ENCODE results near the gene FAM83D. TPM values are rescaled to one million over a fixed set of nuclear protein-coding genes. Genes with fewer than 3 reads are reported as not detected.

The FAM83D gene
- total RNA-seq, 1 donor, result 2.1 TPM

- Histone ChIP-seq H3K4me3 (ENCODE audit: low read length) (peak within 1 kb of the TSS; percentile 99), H3K9me3 (ENCODE audit: low read depth, low read length) (no peaks in the 10 kb centered on the region), H3K27me3 (ENCODE audit: insufficient read depth, low read length) (no peaks in the 10 kb centered on the region), H3K4me1 (ENCODE audit: insufficient read depth, low read length) (peaks cover 13% of the 10 kb centered on the region)
Measured at GRCh38 chr20:38962044-38962927, 36.1 kb downstream of the FAM83D start, which contains the start of gene DHX35. Gene DHX35 (plus strand): TSS chr20:38962344. CDS start chr20:38962368, 24 bp downstream.

- Histone ChIP-seq H3K27me3 (ENCODE audit: insufficient read depth, low read length) (no peaks in the 10 kb centered on the region), H3K4me1 (ENCODE audit: insufficient read depth, low read length) (peaks cover 13% of the 10 kb centered on the region), H3K9me3 (ENCODE audit: low read depth, low read length) (no peaks in the 10 kb centered on the region), H3K4me3 (ENCODE audit: low read length) (peak overlapping the region; percentile 99)
Measured at GRCh38 chr20:38962928-38963401, 36.7 kb downstream of the FAM83D start.

DNA sequence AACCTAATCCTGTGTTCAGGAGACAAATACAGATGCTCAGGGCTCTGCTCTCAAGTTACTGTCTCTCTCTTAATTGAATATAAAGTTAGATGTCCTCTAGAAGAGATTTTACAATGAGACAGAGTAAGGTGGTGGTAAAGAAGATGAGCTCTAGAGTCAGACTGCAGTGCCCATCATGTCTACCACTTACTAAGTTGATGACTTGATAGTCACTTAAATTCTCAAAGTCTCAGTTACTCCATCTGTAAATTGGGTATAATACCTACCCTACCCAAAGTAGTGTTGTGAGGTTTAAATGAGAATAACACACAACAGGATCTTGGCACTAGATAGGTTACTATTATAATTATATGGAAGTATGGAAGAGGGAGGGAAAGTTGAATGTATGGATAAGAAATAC lies 37.5 kb downstream of the FAM83D start:
- Histone ChIP-seq H3K4me3 (ENCODE audit: low read length) (no peak overlapping the region), H3K4me1 (ENCODE audit: insufficient read depth, low read length) (peaks cover 13% of the 10 kb centered on the region), H3K27me3 (ENCODE audit: insufficient read depth, low read length) (no peaks in the 10 kb centered on the region), H3K9me3 (ENCODE audit: low read depth, low read length) (no peaks in the 10 kb centered on the region)

- no peaks in the 10 kb centered on the region for H3K9me3 ChIP-seq (ENCODE audit: low read depth, low read length)
- H3K4me1 ChIP-seq (ENCODE audit: insufficient read depth, low read length), result peaks cover 13% of the 10 kb centered on the region
- H3K27me3 ChIP-seq (ENCODE audit: insufficient read depth, low read length), result no peaks in the 10 kb centered on the region
- no peak overlapping the region for H3K4me3 ChIP-seq (ENCODE audit: low read length)
Measured at GRCh38 chr20:38965264-38965663, 39.0 kb downstream of the FAM83D start.

GRCh38 chr20:38968090-38968489 lies 41.9 kb downstream of the FAM83D start:
- no peak overlapping the region for H3K4me3 ChIP-seq (ENCODE audit: low read length)
- no peaks in the 10 kb centered on the region for H3K9me3 ChIP-seq (ENCODE audit: low read depth, low read length)
- H3K4me1 ChIP-seq (ENCODE audit: insufficient read depth, low read length), result peaks cover 2% of the 10 kb centered on the region
- H3K27me3 ChIP-seq (ENCODE audit: insufficient read depth, low read length), result no peaks in the 10 kb centered on the region

GRCh38 chr20:38969708-38970107 lies 43.5 kb downstream of the FAM83D start:
- H3K27me3 ChIP-seq (ENCODE audit: insufficient read depth, low read length), result no peaks in the 10 kb centered on the region
- no peaks in the 10 kb centered on the region for H3K4me1 ChIP-seq (ENCODE audit: insufficient read depth, low read length)
- H3K4me3 ChIP-seq (ENCODE audit: low read length), result no peak overlapping the region
- no peaks in the 10 kb centered on the region for H3K9me3 ChIP-seq (ENCODE audit: low read depth, low read length)

GRCh38 chr20:38970302-38970701 lies 44.1 kb downstream of the FAM83D start:
- Histone ChIP-seq H3K4me1 (ENCODE audit: insufficient read depth, low read length) (no peaks in the 10 kb centered on the region), H3K27me3 (ENCODE audit: insufficient read depth, low read length) (no peaks in the 10 kb centered on the region), H3K4me3 (ENCODE audit: low read length) (no peak overlapping the region), H3K9me3 (ENCODE audit: low read depth, low read length) (no peaks in the 10 kb centered on the region)

GRCh38 chr20:38973107-38973506 lies 46.9 kb downstream of the FAM83D start:
- Histone ChIP-seq H3K4me1 (ENCODE audit: insufficient read depth, low read length) (no peaks in the 10 kb centered on the region), H3K27me3 (ENCODE audit: insufficient read depth, low read length) (no peaks in the 10 kb centered on the region), H3K4me3 (ENCODE audit: low read length) (no peak overlapping the region), H3K9me3 (ENCODE audit: low read depth, low read length) (no peaks in the 10 kb centered on the region)

DNA sequence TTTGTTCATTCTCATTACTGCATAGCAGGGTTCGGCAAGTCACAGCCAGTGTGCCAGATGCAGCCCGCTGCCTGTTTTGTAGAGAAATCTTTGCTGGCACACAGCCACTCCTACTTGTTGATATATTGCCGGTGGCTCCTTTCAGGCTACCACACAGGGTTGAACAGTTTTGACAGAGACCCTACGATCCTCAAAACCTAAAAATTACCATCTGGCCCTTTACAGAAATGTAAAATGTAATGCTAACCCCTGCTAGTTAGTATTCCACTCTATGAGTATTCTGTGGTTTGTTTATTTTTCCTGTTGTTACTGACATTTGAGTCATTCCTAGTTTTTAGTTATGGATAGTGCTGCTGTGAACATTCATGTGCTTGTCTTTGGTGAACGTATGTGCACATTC lies 47.4 kb downstream of the FAM83D start:
- Histone ChIP-seq H3K27me3 (ENCODE audit: insufficient read depth, low read length) (no peaks in the 10 kb centered on the region), H3K4me3 (ENCODE audit: low read length) (no peak overlapping the region), H3K4me1 (ENCODE audit: insufficient read depth, low read length) (no peaks in the 10 kb centered on the region), H3K9me3 (ENCODE audit: low read depth, low read length) (no peaks in the 10 kb centered on the region)

GRCh38 chr20:38975539-38976120 lies 49.4 kb downstream of the FAM83D start:
- Histone ChIP-seq H3K4me1 (ENCODE audit: insufficient read depth, low read length) (no peaks in the 10 kb centered on the region), H3K27me3 (ENCODE audit: insufficient read depth, low read length) (no peaks in the 10 kb centered on the region), H3K4me3 (ENCODE audit: low read length) (no peak overlapping the region), H3K9me3 (ENCODE audit: low read depth, low read length) (no peaks in the 10 kb centered on the region)

DNA sequence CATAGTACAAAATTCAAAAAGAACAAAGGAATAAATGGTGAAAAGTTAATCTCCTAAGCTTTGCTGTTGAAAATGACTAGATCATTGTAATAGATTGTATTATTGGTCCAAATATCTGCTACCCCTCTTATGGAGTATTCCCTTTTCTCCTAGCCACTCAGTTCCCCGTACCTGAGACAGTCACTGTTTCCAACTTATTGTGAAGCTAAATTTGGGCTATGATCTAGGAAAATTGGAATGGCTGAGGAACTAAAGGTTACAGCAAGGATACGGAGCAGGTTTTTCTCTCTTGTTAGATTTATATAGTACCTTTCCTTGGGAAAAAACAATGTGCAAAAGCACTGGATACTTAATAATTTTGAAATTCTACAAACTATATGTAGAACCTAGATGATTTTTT lies 53.2 kb downstream of the FAM83D start:
- H3K4me1 ChIP-seq (ENCODE audit: insufficient read depth, low read length), result no peaks in the 10 kb centered on the region
- H3K9me3 ChIP-seq (ENCODE audit: low read depth, low read length), result no peaks in the 10 kb centered on the region
- H3K27me3 ChIP-seq (ENCODE audit: insufficient read depth, low read length), result no peaks in the 10 kb centered on the region
- no peak overlapping the region for H3K4me3 ChIP-seq (ENCODE audit: low read length)

DNA sequence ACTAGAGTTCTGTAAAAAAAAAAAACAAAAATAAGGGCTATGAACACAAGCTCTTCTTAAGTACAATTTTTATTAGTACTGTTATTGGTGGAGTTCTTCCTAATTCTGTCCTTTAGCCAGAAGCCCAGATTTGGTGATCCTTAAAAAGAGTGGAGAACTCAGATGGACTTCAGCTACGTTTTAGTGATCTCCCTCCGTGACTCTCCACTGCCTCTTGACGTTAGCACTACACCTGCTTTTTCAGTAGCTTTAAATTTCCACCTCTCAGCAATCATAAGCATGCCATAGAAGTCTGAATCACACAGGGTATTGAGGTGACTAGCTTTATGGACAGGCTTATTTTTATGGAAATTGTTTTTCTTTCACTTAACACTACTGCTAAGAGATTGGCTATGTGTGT lies 53.6 kb downstream of the FAM83D start:
- H3K4me1 ChIP-seq (ENCODE audit: insufficient read depth, low read length), result peaks cover 1% of the 10 kb centered on the region
- no peaks in the 10 kb centered on the region for H3K9me3 ChIP-seq (ENCODE audit: low read depth, low read length)
- no peaks in the 10 kb centered on the region for H3K27me3 ChIP-seq (ENCODE audit: insufficient read depth, low read length)
- H3K4me3 ChIP-seq (ENCODE audit: low read length), result no peak overlapping the region

DNA sequence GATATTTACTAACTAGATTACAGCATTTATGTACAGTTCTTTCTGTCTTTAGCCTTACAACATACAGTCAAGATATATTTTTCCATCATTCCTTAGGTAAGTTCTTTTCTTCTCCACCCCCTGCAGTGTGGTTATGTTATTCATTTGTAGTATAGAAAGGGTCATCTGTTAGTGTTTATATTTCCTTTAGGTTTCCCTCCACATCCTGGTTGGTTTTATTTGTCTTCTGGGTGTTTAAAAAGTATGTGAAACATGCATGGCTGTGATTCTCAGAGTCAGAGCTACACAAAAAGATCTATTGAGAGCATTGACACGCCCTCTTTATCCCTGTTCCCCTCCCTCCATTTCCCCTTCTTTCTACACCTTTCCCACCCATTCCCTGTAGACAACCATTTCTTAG lies 56.1 kb downstream of the FAM83D start:
- peaks cover 5% of the 10 kb centered on the region for H3K4me1 ChIP-seq (ENCODE audit: insufficient read depth, low read length)
- no peaks in the 10 kb centered on the region for H3K27me3 ChIP-seq (ENCODE audit: insufficient read depth, low read length)
- no peak overlapping the region for H3K4me3 ChIP-seq (ENCODE audit: low read length)
- H3K9me3 ChIP-seq (ENCODE audit: low read depth, low read length), result no peaks in the 10 kb centered on the region

- no peak overlapping the region for H3K4me3 ChIP-seq (ENCODE audit: low read length)
- H3K4me1 ChIP-seq (ENCODE audit: insufficient read depth, low read length), result peaks cover 5% of the 10 kb centered on the region
- H3K27me3 ChIP-seq (ENCODE audit: insufficient read depth, low read length), result no peaks in the 10 kb centered on the region
- no peaks in the 10 kb centered on the region for H3K9me3 ChIP-seq (ENCODE audit: low read depth, low read length)
Measured at GRCh38 chr20:38985060-38985459, 58.8 kb downstream of the FAM83D start.

GRCh38 chr20:38985603-38986170 lies 59.5 kb downstream of the FAM83D start:
- Histone ChIP-seq H3K27me3 (ENCODE audit: insufficient read depth, low read length) (no peaks in the 10 kb centered on the region), H3K4me1 (ENCODE audit: insufficient read depth, low read length) (peaks cover 5% of the 10 kb centered on the region), H3K4me3 (ENCODE audit: low read length) (no peak overlapping the region), H3K9me3 (ENCODE audit: low read depth, low read length) (no peaks in the 10 kb centered on the region)
